Coronary artery (tissue), 2 donors: ENCODE results near the gene CGNL1.

Experiments
- DNase-seq: peaks from one replicate; pipeline ENCODE4 v3.0.0-alpha.2; 2017; ENCODE audit warnings: low spot score
- H3K27ac ChIP-seq, 2 donors: fragments of 200-600 bp; sonication (generic); one replicate each; pipeline ENCODE4 v1.5.1; 2016 to 2019
- H3K4me3 ChIP-seq: fragments of 200-600 bp; sonication (generic); 2 replicates; pipeline ENCODE4 v1.5.1; 2016; ENCODE audit warnings: mild to moderate bottlenecking, moderate library complexity
- TF ChIP-seq, protein P1 (sequence below): fragments of 200-600 bp; sonication (generic); IDR thresholded peaks from one replicate; pipeline ENCODE4 v1.5.1; 2019; ENCODE audit warnings: antibody characterized with exemption

Gene CGNL1

GRCh38 chr15:57427367-57427821 lies 51.1 kb downstream of the CGNL1 start:
- no peak for DNase-seq
- TF ChIP-seq, protein P1, sequence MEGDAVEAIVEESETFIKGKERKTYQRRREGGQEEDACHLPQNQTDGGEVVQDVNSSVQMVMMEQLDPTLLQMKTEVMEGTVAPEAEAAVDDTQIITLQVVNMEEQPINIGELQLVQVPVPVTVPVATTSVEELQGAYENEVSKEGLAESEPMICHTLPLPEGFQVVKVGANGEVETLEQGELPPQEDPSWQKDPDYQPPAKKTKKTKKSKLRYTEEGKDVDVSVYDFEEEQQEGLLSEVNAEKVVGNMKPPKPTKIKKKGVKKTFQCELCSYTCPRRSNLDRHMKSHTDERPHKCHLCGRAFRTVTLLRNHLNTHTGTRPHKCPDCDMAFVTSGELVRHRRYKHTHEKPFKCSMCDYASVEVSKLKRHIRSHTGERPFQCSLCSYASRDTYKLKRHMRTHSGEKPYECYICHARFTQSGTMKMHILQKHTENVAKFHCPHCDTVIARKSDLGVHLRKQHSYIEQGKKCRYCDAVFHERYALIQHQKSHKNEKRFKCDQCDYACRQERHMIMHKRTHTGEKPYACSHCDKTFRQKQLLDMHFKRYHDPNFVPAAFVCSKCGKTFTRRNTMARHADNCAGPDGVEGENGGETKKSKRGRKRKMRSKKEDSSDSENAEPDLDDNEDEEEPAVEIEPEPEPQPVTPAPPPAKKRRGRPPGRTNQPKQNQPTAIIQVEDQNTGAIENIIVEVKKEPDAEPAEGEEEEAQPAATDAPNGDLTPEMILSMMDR: no peak
- peak overlapping the region in 1 of 2 donors; percentile 59 for H3K27ac ChIP-seq
- peak overlapping the region; percentile 28 for H3K4me3 ChIP-seq

GRCh38 chr15:57432141-57432741 lies 55.9 kb downstream of the CGNL1 start:
- Histone ChIP-seq H3K4me3 (no peak overlapping the region), H3K27ac (peak overlapping the region in 1 of 2 donors; percentile 38)
- no peak for DNase-seq
- TF ChIP-seq, protein P1: no peak

DNA sequence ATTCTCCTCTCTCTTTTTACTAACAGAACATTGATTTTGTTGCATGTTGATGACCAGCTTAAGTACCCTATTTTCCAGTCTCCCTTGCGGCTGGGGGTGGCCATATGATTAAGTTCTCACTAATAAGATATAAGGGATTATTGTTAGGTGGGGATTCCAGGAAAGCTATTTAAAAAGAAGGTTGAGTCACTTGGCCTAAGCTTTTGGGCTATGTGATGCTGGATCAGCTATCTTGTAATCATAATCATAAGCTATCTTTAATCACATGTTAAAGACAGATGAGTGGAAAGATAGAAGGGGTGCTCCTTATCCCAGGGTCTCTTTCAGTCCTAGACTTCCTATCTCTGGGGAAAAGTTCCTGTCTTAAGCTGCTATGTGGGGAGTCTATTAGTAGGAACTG lies 59.9 kb downstream of the CGNL1 start:
- TF ChIP-seq, protein P1: no peak
- no peak for DNase-seq
- no peak overlapping the region for H3K27ac ChIP-seq
- no peak overlapping the region for H3K4me3 ChIP-seq

GRCh38 chr15:57436961-57437360 lies 60.7 kb downstream of the CGNL1 start:
- Histone ChIP-seq H3K27ac (no peak overlapping the region), H3K4me3 (no peak overlapping the region)
- no peak for DNase-seq
- TF ChIP-seq, protein P1: no peak

- Histone ChIP-seq H3K27ac (no peak overlapping the region), H3K4me3 (no peak overlapping the region)
- DNase-seq: no peak
- TF ChIP-seq, protein P1: no peak
These were observed 61.3 kb downstream of the CGNL1 start for GRCh38 chr15:57437564-57437963.

DNA sequence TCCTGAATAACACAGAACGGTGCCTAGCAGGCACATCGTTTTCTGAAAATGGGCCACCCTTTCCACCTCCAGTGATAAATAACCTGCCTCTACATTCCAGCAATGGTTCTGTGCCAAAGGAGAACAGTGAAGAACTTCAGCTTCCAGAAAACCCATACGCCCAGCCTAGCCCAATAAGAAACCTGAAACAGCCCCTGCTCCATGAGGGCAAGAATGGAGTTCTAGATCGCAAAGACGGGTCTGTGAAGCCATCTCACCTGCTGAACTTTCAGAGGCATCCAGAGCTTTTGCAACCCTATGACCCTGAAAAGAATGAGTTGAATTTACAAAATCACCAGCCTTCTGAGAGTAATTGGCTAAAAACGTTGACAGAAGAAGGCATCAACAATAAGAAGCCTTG lies 61.9 kb downstream of the CGNL1 start:
- TF ChIP-seq, protein P1: no peak
- no peak for DNase-seq
- no peak overlapping the region for H3K27ac ChIP-seq
- H3K4me3 ChIP-seq: no peak overlapping the region
